Nephron (organoid): ENCODE results near the gene SLC45A1.

Source experiments
- H3K27ac Mint-ChIP-seq, 3 experiments: 2 replicates each; pipeline ENCODE4 v1.8.0; 2020; ENCODE audit warnings: mixed read lengths in 3 of 3, mild to moderate bottlenecking in 2 of 3, moderate library complexity in 1 of 3
- H3K27me3 Mint-ChIP-seq: 2 replicates; pipeline ENCODE4 v1.8.0; 2021; ENCODE audit warnings: low read depth, mild to moderate bottlenecking, moderate library complexity, mixed read lengths
- H3K36me3 Mint-ChIP-seq: 2 replicates; pipeline ENCODE4 v1.8.0; 2020; ENCODE audit warnings: low read depth, mixed read lengths
- H3K4me1 Mint-ChIP-seq: 2 replicates; pipeline ENCODE4 v1.8.0; 2020; ENCODE audit warnings: mixed read lengths
- H3K4me3 Mint-ChIP-seq, 3 experiments: 2 replicates each; pipeline ENCODE4 v1.8.0; 2020; ENCODE audit warnings: mild to moderate bottlenecking in 3 of 3, mixed read lengths in 3 of 3, moderate library complexity in 2 of 3
- H3K9me3 Mint-ChIP-seq: 2 replicates; pipeline ENCODE4 v1.8.0; 2020; ENCODE audit warnings: mixed read lengths
- CTCF ChIP-seq, 3 experiments: fragments of 200-600 bp; sonication (generic); IDR thresholded peaks; one replicate each; pipeline ENCODE4 v1.5.0; 2021; ENCODE audit warnings: antibody characterized with exemption in 3 of 3; ENCODE audit not compliant: unreplicated experiment in 3 of 3

Gene SLC45A1

GRCh38 chr1:8329439-8329838 is 11.5 kb downstream of the SLC45A1 start:
- Mint-ChIP-seq H3K9me3 (no peaks in the 10 kb centered on the region), H3K27me3 (no peaks in the 10 kb centered on the region), H3K27ac (peak overlapping the region in 1 of 3 experiments; percentile 84), H3K4me1 (no peaks in the 10 kb centered on the region), H3K36me3 (peaks cover 4% of the 10 kb centered on the region), H3K4me3 (no peak overlapping the region)
- no peak for TF ChIP-seq CTCF (IDR thresholded peaks at IDR 0.05; ENCODE audit: unreplicated experiment in 3 of 3)

GRCh38 chr1:8329858-8330257 is 11.9 kb downstream of the SLC45A1 start:
- Mint-ChIP-seq H3K4me3 (no peak overlapping the region), H3K27ac (no peak overlapping the region), H3K9me3 (no peaks in the 10 kb centered on the region), H3K27me3 (no peaks in the 10 kb centered on the region), H3K36me3 (peaks cover 8% of the 10 kb centered on the region), H3K4me1 (no peaks in the 10 kb centered on the region)
- no peak for TF ChIP-seq CTCF (IDR thresholded peaks at IDR 0.05; ENCODE audit: unreplicated experiment in 3 of 3)

- H3K4me1 Mint-ChIP-seq: no peaks in the 10 kb centered on the region
- H3K4me3 Mint-ChIP-seq: no peak overlapping the region
- H3K27ac Mint-ChIP-seq: no peak overlapping the region
Observed at GRCh38 chr1:8330271-8331125, 12.6 kb downstream of the SLC45A1 start.

GRCh38 chr1:8332806-8333205 is 14.9 kb downstream of the SLC45A1 start:
- peaks cover 22% of the 10 kb centered on the region for H3K36me3 Mint-ChIP-seq
- no peak overlapping the region for H3K27ac Mint-ChIP-seq
- H3K4me3 Mint-ChIP-seq: no peak overlapping the region

More at GRCh38 chr1:8330271-8331125, 12.6 kb downstream of the SLC45A1 start:
- Mint-ChIP-seq H3K9me3 (no peaks in the 10 kb centered on the region), H3K27me3 (no peaks in the 10 kb centered on the region), H3K36me3 (peaks cover 11% of the 10 kb centered on the region)
- TF ChIP-seq CTCF (IDR thresholded peaks at IDR 0.05; ENCODE audit: unreplicated experiment in 3 of 3): no peak

GRCh38 chr1:8333246-8333987 is 15.5 kb downstream of the SLC45A1 start:
- no peak overlapping the region for H3K4me3 Mint-ChIP-seq
- no peaks in the 10 kb centered on the region for H3K4me1 Mint-ChIP-seq
- TF ChIP-seq CTCF (IDR thresholded peaks at IDR 0.05; ENCODE audit: unreplicated experiment in 3 of 3): no peak
- no peak overlapping the region for H3K27ac Mint-ChIP-seq
- H3K27me3 Mint-ChIP-seq: no peaks in the 10 kb centered on the region
- peaks cover 23% of the 10 kb centered on the region for H3K36me3 Mint-ChIP-seq
- H3K9me3 Mint-ChIP-seq: peaks cover 2% of the 10 kb centered on the region

More at GRCh38 chr1:8332806-8333205, 14.9 kb downstream of the SLC45A1 start:
- Mint-ChIP-seq H3K9me3 (peaks cover 2% of the 10 kb centered on the region), H3K4me1 (no peaks in the 10 kb centered on the region), H3K27me3 (no peaks in the 10 kb centered on the region)
- no peak for TF ChIP-seq CTCF (IDR thresholded peaks at IDR 0.05; ENCODE audit: unreplicated experiment in 3 of 3)
